Measurements from ENCODE around the gene ZDHHC21.
"Not testable (repeated sequence)": the region's sequence is repeated elsewhere in the genome, so short reads cannot be mapped to it uniquely, and the experiment has no call there.

The ZDHHC21 gene

DNA sequence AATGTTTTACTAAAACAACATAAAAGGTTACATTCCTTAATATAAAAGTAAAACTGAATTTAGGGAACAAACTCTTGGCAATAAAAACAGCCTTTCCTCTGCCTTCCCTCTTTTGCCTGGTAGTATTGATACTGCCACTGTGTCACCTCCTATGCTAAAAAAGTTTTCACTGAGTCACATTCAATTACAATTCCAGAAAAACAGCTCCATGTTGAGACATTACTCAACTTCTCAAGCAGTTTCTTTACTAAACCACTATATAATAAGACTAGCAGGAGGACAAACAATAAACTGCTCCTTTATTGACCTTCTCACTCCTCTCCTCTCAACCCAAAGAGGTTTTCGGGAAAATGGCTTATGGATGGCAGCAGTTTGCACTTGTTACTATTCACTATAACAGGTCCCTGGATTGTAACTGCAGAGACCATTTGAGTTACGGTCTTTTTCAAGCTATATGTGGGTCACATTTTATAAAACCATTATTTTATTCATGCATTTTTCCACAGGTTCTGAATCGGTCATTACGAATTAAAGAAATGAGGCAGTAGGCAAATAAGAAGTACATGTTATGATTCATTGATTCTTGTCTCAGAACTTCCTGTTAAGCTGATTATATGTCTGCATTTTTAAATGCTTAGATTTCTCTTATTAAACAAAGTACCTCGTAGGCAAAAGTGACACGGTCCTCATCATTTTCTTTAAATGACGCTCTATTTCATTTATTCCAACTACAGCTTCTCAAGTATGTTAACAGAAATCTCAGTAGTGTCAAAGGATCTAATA, 2.1 kb downstream of the ZDHHC21 start:
- DNase-seq (ENCODE audit: extremely low spot score): no peak
- POLR2A ChIA-PET: interaction anchor here (0.6 kb wide), 1 partner anchor 63 kb away, joined by 3 read pairs; no protein-coding TSS in a partner anchor
- no peak for TF ChIP-seq SUZ12 (IDR thresholded peaks at IDR 0.05)
- no peak for TF ChIP-seq HDGF (IDR thresholded peaks at IDR 0.05; ENCODE audit: borderline replicate concordance)
- TF ChIP-seq TARDBP (IDR thresholded peaks at IDR 0.05): no peak
- TF ChIP-seq FOXM1 (IDR thresholded peaks at IDR 0.05; ENCODE audit: borderline replicate concordance): no peak
- no peak for TF ChIP-seq BHLHE40 (IDR thresholded peaks at IDR 0.05; ENCODE audit: borderline replicate concordance)
- TF ChIP-seq NFRKB (IDR thresholded peaks at IDR 0.05): no peak
- no peak for TF ChIP-seq CTBP1 (IDR thresholded peaks at IDR 0.05; ENCODE audit: borderline replicate concordance)
- no peak for TF ChIP-seq LEF1 (IDR thresholded peaks at IDR 0.05; ENCODE audit: borderline replicate concordance)
- no peak for TF ChIP-seq SP1 (IDR thresholded peaks at IDR 0.05)
- no peak for TF ChIP-seq FOXA1 (IDR thresholded peaks at IDR 0.05)
- TF ChIP-seq, protein P1, sequence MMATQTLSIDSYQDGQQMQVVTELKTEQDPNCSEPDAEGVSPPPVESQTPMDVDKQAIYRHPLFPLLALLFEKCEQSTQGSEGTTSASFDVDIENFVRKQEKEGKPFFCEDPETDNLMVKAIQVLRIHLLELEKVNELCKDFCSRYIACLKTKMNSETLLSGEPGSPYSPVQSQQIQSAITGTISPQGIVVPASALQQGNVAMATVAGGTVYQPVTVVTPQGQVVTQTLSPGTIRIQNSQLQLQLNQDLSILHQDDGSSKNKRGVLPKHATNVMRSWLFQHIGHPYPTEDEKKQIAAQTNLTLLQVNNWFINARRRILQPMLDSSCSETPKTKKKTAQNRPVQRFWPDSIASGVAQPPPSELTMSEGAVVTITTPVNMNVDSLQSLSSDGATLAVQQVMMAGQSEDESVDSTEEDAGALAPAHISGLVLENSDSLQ (IDR thresholded peaks at IDR 0.05): no peak
- CTCF ChIA-PET: no interaction called here

DNA sequence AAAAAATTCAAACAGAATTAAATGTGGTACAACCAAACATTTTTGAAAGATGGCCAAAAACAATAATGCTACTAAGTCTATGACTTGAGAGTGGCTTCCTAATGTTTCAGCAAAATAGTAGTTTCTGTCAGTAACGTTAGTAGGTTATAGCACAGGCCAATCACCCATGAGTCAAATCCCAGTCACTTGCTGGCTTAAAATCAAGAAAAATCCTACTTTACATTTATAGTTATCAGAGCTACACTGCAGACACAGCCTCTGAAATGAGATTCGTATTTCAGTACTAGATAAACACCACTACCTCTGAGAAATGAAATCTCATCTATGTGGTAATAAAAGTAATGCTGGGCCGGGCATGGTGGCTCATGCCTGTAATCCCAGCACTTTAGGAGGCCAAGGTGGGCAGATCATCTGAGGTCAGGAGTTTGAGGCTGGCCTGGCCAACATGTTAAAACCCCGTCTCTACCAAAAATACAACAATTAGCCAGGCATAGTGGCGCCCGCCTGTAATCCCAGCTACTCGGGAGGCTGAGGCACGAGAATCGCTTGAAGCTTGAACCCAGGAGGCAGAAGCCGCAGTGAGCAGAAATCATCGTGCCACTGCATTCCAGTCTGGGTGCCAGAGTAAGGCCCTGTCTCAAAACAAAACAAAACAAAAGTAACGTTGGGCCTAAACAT, 6.1 kb downstream of the ZDHHC21 start:
- POLR2A ChIA-PET: no interaction called here
- TF ChIP-seq, protein P1 (IDR thresholded peaks at IDR 0.05): no peak
- TF ChIP-seq FOXK2 (IDR thresholded peaks at IDR 0.05): no peak
- TF ChIP-seq L3MBTL2 (conservative IDR thresholded peaks at IDR 0.05): no peak
- no peak for TF ChIP-seq HDGF (IDR thresholded peaks at IDR 0.05; ENCODE audit: borderline replicate concordance)
- no peak for TF ChIP-seq CTBP1 (IDR thresholded peaks at IDR 0.05; ENCODE audit: borderline replicate concordance)
- no peak for TF ChIP-seq FOXM1 (IDR thresholded peaks at IDR 0.05; ENCODE audit: borderline replicate concordance)
- no peak for TF ChIP-seq SUZ12 (IDR thresholded peaks at IDR 0.05)
- TF ChIP-seq NFRKB (IDR thresholded peaks at IDR 0.05): no peak
- CTCF ChIA-PET: interaction anchor here (0.6 kb wide), 1 partner anchor 1763 kb away, joined by 4 read pairs; no protein-coding TSS in a partner anchor
- DNase-seq (ENCODE audit: extremely low spot score): no peak

DNA sequence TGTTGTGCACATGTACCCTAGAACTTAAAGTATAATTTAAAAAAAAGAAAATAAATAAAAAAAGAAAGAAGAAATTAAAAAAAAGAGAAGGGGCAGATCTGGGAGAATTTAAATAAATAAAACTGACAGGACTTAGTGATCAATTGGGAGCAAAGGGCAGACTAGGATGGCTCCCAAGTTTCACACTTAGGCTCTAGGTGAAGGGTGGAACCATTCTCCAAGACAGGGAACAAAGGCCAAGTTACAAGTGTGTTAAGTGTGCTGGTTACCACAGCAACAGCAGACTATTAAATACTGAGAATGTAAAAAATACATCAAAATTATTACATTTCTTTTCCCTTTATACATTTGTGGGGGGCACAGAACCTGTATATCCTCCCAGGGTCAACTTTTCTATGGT, 7.1 kb downstream of the ZDHHC21 start:
- CTCF ChIA-PET: no interaction called here
- TF ChIP-seq L3MBTL2 (conservative IDR thresholded peaks at IDR 0.05) (no peak), ARNT (IDR thresholded peaks at IDR 0.05) (no peak)
- no peak for DNase-seq (ENCODE audit: extremely low spot score)
- POLR2A ChIA-PET: no interaction called here

DNA sequence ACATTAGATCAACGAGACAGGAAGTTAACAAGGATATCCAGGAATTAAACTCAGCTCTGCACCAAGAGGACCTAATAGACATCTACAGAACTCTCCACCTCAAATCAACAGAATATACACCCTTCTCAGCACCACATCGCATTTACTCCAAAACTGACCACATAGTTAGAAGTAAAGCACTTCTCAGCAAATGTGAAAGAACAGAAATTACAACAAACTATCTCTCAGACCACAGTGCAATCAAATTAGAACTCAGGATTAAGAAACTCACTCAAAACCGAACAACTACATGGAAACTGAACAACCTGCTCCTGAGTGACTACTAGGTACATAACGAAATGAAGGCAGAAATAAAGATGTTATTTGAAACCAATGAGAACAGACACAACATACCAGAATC, 10.6 kb downstream of the ZDHHC21 start:
- DNase-seq (ENCODE audit: extremely low spot score); POLR2A ChIA-PET; CTCF ChIA-PET: not testable (repeated sequence)

DNA sequence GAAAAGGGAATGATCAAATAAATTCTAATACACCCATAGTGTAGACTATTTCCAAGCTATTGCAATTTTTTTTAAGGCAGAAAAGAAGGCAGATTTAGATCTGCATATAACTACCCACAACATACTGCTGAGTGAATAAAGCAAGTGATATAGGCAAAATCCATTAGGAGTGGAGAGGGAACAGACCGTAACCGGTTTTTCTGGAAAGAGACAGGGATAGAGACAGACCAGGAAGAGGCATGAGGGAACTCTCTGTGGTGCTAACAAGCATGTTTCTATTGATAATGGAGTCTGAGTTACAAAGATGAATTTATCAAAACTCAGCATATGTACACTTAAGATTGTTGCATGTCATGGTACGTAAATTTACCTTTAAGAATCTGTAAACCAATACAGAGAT, 14.5 kb downstream of the ZDHHC21 start:
- ChIA-PET CTCF (no interaction called here), POLR2A (no interaction called here)
- TF ChIP-seq NFRKB (IDR thresholded peaks at IDR 0.05) (no peak), TARDBP (IDR thresholded peaks at IDR 0.05) (no peak), ZNF384 (IDR thresholded peaks at IDR 0.05) (no peak), FOXM1 (IDR thresholded peaks at IDR 0.05; ENCODE audit: borderline replicate concordance) (no peak), LEF1 (IDR thresholded peaks at IDR 0.05; ENCODE audit: borderline replicate concordance) (no peak), L3MBTL2 (conservative IDR thresholded peaks at IDR 0.05) (no peak), BHLHE40 (IDR thresholded peaks at IDR 0.05; ENCODE audit: borderline replicate concordance) (no peak), SP1 (IDR thresholded peaks at IDR 0.05) (no peak), ARNT (IDR thresholded peaks at IDR 0.05) (no peak), HDGF (IDR thresholded peaks at IDR 0.05; ENCODE audit: borderline replicate concordance) (no peak), SUZ12 (IDR thresholded peaks at IDR 0.05) (no peak), CTBP1 (IDR thresholded peaks at IDR 0.05; ENCODE audit: borderline replicate concordance) (no peak), FOXA1 (IDR thresholded peaks at IDR 0.05) (no peak), FOXK2 (IDR thresholded peaks at IDR 0.05) (no peak), ELF4 (IDR thresholded peaks at IDR 0.05) (no peak)
- TF ChIP-seq, protein P1 (IDR thresholded peaks at IDR 0.05): no peak
- DNase-seq (ENCODE audit: extremely low spot score): no peak

DNA sequence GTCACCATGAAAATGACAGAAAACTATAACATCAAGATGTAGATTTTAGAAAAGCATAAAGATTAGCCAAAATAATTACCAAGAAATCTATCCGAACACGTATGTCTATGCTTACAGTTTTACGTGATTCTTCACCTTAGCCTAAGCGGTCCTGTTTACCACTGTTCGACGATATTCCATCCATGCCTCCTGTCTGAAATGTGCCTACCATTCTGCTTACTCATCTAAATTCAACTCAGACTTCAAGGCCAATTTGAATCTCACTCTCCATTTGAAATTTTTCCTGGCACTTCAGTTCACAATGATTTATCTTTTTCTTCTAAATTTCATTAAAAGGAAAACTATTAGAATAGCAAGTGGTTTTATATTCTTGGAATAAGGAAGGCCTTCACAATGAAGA, 15.4 kb downstream of the ZDHHC21 start:
- TF ChIP-seq FOXM1 (IDR thresholded peaks at IDR 0.05; ENCODE audit: borderline replicate concordance) (no peak), CTBP1 (IDR thresholded peaks at IDR 0.05; ENCODE audit: borderline replicate concordance) (no peak), FOXA1 (IDR thresholded peaks at IDR 0.05) (no peak), HDGF (IDR thresholded peaks at IDR 0.05; ENCODE audit: borderline replicate concordance) (no peak), SUZ12 (IDR thresholded peaks at IDR 0.05) (no peak), ELF4 (IDR thresholded peaks at IDR 0.05) (no peak), TARDBP (IDR thresholded peaks at IDR 0.05) (no peak), ZNF384 (IDR thresholded peaks at IDR 0.05) (no peak), ARNT (IDR thresholded peaks at IDR 0.05) (no peak)
- TF ChIP-seq, protein P1 (IDR thresholded peaks at IDR 0.05): no peak
- no peak for DNase-seq (ENCODE audit: extremely low spot score)
- ChIA-PET POLR2A (no interaction called here), CTCF (no interaction called here)
